Measurements from ENCODE around the gene FLCN.

FLCN gene

DNA sequence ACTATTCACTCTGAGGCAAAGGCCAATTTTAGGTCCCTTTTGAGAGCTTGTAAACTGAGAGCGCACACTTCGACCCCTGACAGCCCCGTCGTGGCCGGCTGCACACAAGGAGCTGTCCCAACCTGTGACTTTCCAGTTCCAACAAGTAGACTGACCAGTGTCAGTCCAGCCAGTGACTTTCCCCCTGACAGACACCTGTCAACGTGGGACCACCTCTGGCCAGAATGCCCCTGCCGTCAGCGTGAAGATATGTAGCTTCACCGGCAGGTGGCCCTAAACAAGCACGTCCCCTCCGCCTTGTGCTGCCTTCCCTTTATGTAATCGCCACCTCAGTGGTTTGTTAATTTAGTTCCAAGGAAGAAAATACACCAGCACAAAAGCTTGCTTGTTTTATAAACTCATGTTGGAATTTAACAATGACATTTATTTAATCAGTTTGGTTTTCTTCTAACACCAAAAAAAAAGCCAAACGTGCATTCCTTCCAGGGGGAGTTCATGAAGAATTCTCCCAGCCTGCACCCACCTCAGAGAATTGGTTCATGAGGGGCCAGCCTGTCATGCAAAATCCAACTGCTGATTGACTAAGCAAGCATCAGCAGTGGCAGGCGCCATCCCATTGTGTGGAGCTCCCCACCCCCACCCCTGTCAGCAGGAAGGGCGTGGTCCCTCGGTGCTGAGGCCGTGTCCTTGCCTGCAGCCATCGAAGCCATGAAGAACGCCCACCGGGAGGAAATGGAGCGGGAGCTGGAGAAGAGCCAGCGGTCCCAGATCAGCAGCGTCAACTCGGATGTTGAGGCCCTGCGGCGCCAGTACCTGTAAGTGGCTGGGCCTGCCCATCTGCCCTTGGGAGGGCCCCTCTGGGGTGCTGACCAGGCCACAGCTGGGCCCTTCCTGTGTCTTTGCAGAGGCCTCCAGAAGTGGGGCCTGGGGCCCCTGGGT, 64.7 kb downstream of the FLCN start:
- Histone ChIP-seq H3K27me3 (ENCODE audit: insufficient read depth, low read length, poor library complexity) (no peaks in the 10 kb centered on the region), H3K27ac (ENCODE audit: low read length) (no peak overlapping the region), H4K20me1 (ENCODE audit: insufficient read depth, low read length) (peaks cover 13% of the 10 kb centered on the region), H3K36me3 (ENCODE audit: insufficient read depth, low read length) (peaks cover 90% of the 10 kb centered on the region), H3K9me3 (ENCODE audit: insufficient read depth, low read length, severe bottlenecking) (no peaks in the 10 kb centered on the region), H3K79me2 (ENCODE audit: insufficient read depth, low read length) (no peaks in the 10 kb centered on the region), H2AFZ (ENCODE audit: low read depth, low read length) (no peak overlapping the region), H3K4me1 (ENCODE audit: insufficient read depth, low read length) (no peaks in the 10 kb centered on the region), H3K9ac (ENCODE audit: low read depth, low read length) (no peak overlapping the region), H3K4me3 (ENCODE audit: low read depth in 1 of 2, low read length in 2 of 2) (no peak overlapping the region), H3K4me2 (ENCODE audit: insufficient read depth, low read length) (no peak overlapping the region)
- ATAC-seq (ENCODE audit: insufficient read depth, low read depth) (no peak), DNase-seq (no peak)
- TF ChIP-seq, protein P1, sequence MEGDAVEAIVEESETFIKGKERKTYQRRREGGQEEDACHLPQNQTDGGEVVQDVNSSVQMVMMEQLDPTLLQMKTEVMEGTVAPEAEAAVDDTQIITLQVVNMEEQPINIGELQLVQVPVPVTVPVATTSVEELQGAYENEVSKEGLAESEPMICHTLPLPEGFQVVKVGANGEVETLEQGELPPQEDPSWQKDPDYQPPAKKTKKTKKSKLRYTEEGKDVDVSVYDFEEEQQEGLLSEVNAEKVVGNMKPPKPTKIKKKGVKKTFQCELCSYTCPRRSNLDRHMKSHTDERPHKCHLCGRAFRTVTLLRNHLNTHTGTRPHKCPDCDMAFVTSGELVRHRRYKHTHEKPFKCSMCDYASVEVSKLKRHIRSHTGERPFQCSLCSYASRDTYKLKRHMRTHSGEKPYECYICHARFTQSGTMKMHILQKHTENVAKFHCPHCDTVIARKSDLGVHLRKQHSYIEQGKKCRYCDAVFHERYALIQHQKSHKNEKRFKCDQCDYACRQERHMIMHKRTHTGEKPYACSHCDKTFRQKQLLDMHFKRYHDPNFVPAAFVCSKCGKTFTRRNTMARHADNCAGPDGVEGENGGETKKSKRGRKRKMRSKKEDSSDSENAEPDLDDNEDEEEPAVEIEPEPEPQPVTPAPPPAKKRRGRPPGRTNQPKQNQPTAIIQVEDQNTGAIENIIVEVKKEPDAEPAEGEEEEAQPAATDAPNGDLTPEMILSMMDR (IDR thresholded peaks at IDR 0.05; ENCODE audit: borderline replicate concordance, extremely low read depth, low read length, poor library complexity, severe bottlenecking): no peak
- TF ChIP-seq EZH2 (IDR thresholded peaks at IDR 0.05; ENCODE audit: borderline replicate concordance, low read depth, low read length, severe bottlenecking): no peak

DNA sequence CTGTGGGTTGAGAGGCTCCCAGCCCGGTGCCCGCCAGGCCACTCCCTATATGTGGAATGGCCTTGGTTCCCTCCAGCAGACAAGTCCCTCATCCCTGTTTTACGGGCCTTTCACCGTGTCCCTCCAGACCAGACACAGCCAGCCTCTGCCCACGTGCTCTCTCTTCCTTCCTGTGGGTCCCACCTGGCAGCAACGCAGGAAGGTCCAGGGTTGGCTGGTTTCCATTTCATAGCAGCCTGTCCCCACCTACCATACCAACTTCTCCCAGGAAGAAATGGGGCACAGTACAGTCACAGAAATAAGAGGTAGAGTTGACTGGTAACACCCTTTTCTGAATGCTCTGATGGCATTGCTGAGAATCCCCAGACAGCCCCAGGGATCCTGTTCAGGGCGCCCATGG, 65.8 kb downstream of the FLCN start:
- Histone ChIP-seq H3K4me3 (ENCODE audit: low read depth in 1 of 2, low read length in 2 of 2) (no peak overlapping the region), H3K9ac (ENCODE audit: low read depth, low read length) (no peak overlapping the region), H3K9me3 (ENCODE audit: insufficient read depth, low read length, severe bottlenecking) (no peaks in the 10 kb centered on the region), H3K27ac (ENCODE audit: low read length) (no peak overlapping the region), H3K36me3 (ENCODE audit: insufficient read depth, low read length) (peaks cover 90% of the 10 kb centered on the region), H3K4me1 (ENCODE audit: insufficient read depth, low read length) (no peaks in the 10 kb centered on the region), H3K27me3 (ENCODE audit: insufficient read depth, low read length, poor library complexity) (no peaks in the 10 kb centered on the region), H4K20me1 (ENCODE audit: insufficient read depth, low read length) (peaks cover 14% of the 10 kb centered on the region), H3K4me2 (ENCODE audit: insufficient read depth, low read length) (no peak overlapping the region), H3K79me2 (ENCODE audit: insufficient read depth, low read length) (no peaks in the 10 kb centered on the region), H2AFZ (ENCODE audit: low read depth, low read length) (no peak overlapping the region)
- no peak for TF ChIP-seq EZH2 (IDR thresholded peaks at IDR 0.05; ENCODE audit: borderline replicate concordance, low read depth, low read length, severe bottlenecking)
- TF ChIP-seq, protein P1 (IDR thresholded peaks at IDR 0.05; ENCODE audit: borderline replicate concordance, extremely low read depth, low read length, poor library complexity, severe bottlenecking): no peak
- no peak for DNase-seq
- ATAC-seq (ENCODE audit: insufficient read depth, low read depth): no peak

DNA sequence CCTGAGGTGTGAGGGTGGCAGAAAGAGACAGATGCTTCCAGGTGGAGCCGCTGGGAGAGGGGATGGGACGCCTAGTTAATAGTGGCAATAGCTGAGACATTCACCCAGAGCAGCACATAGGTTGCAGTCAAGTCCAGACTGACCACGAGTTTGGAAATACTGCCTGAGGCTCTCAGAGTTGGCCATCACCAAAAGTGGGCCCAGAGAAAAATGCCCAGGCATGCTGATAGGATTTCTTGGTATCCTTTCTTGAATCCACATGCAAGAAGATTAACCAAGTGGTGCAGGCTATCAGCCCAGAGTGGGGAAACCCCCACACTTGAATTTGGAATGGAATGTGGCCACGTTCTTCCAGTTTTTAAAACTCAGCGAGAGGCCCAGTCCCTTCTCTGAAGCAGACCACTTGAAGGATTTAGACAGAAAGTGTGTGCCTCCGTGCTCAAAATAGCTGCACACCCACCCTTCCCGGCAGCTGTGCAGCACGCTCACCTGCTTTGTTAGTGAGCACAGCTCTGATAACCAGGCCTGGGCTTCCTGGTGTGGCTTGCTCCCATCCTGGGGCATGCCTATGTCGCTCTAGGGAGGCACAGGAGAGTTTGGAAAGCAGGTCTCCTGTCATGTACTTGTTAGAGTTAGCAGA, 66.5 kb downstream of the FLCN start:
- H4K20me1 ChIP-seq (ENCODE audit: insufficient read depth, low read length): peaks cover 19% of the 10 kb centered on the region
- no peak overlapping the region for H3K4me2 ChIP-seq (ENCODE audit: insufficient read depth, low read length)
- no peak overlapping the region for H3K9ac ChIP-seq (ENCODE audit: low read depth, low read length)
- no peak for TF ChIP-seq EZH2 (IDR thresholded peaks at IDR 0.05; ENCODE audit: borderline replicate concordance, low read depth, low read length, severe bottlenecking)
- TF ChIP-seq, protein P1 (IDR thresholded peaks at IDR 0.05; ENCODE audit: borderline replicate concordance, extremely low read depth, low read length, poor library complexity, severe bottlenecking): no peak
- no peak for ATAC-seq (ENCODE audit: insufficient read depth, low read depth)
- H3K79me2 ChIP-seq (ENCODE audit: insufficient read depth, low read length): no peaks in the 10 kb centered on the region
- no peaks in the 10 kb centered on the region for H3K4me1 ChIP-seq (ENCODE audit: insufficient read depth, low read length)
- peaks cover 90% of the 10 kb centered on the region for H3K36me3 ChIP-seq (ENCODE audit: insufficient read depth, low read length)
- H2AFZ ChIP-seq (ENCODE audit: low read depth, low read length): no peak overlapping the region
- H3K4me3 ChIP-seq (ENCODE audit: low read depth in 1 of 2, low read length in 2 of 2): no peak overlapping the region
- no peaks in the 10 kb centered on the region for H3K27me3 ChIP-seq (ENCODE audit: insufficient read depth, low read length, poor library complexity)
- H3K9me3 ChIP-seq (ENCODE audit: insufficient read depth, low read length, severe bottlenecking): no peaks in the 10 kb centered on the region
- no peak overlapping the region for H3K27ac ChIP-seq (ENCODE audit: low read length)
- DNase-seq: no peak

All from DND-41 (cell line).